ENCODE data around the gene DPM3. TPM values are rescaled to one million over a fixed set of nuclear protein-coding genes. Genes with fewer than 3 reads are reported as not detected.

DPM3 gene
- polyA plus RNA-seq, 1 of the 3 experiments (the other 2 are of a cell fraction): 317 TPM

DNA sequence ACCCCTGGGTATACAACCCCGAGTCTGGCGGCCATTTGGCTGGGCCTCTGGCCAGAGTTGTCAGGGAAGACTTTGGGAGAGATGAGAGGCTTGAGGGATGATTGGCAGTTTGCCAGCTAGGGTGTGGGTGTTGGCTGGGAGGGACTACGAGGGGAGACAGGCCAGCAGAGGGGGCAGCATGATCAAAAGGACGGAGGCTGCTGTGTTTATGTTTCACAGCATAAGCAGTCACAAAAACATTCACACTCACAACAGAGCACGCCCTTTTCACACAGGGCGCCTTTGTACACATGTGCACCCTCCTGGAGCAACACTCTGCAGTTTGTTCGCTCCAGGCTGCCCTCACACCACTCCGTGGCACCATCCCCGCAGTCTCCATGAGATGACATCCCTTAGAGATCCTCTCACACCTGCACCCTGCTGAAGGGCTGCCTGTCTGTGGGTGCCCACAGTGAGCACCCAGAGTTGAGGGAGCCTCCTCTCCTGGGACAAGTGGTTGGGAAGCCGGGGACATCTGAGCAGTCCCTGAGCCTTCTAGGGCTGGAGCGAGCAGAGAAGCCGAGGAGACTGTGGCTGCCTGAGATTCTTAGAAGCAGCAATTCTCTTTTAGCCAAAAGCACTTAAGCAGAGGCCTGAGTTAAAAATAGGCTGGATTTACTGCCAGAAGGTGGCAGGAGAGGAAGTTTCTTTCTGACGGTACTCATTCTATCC lies 46.3 kb downstream of the DPM3 start:
- Histone ChIP-seq H3K9me3 (no peaks in the 10 kb centered on the region), H4K20me1 (ENCODE audit: insufficient read depth) (no peaks in the 10 kb centered on the region), H3K27me3 (ENCODE audit: insufficient read depth) (no peaks in the 10 kb centered on the region), H3K9ac (no peak overlapping the region), H3F3A (replicated peaks; ENCODE audit: insufficient read depth) (peaks cover 18% of the 10 kb centered on the region), H3K4me2 (no peak overlapping the region), H2AFZ (ENCODE audit: low read depth) (0 out of 2 replicates have a peak overlapping the region, but pooled peaks have one; percentile 31), H3K4me1 (ENCODE audit: control insufficient read depth in 1 of 2, insufficient read depth in 2 of 2, low read depth in 1 of 2, low read length in 1 of 2) (peaks cover 0 to 24% of the 10 kb centered on the region in 2 experiments; a peak in 1 of 4 replicates), H3K27ac (ENCODE audit: low read depth in 2 of 2, low read length in 1 of 2) (peak overlapping the region in 1 of 2 experiments; percentile 30; a peak in 1 of 4 replicates), H3K9me2 (no peaks in the 10 kb centered on the region), H3K79me2 (ENCODE audit: insufficient read depth) (no peaks in the 10 kb centered on the region), H3K4me3 (ENCODE audit: low read depth in 2 of 2, low read length in 1 of 2) (no peak overlapping the region), H3K36me3 (replicated peaks in 1 of 2; ENCODE audit: control insufficient read depth in 1 of 2, insufficient read depth in 2 of 2, low read length in 1 of 2) (no peaks in the 10 kb centered on the region)
- TF ChIP-seq CHD2 (IDR thresholded peaks at IDR 0.05; ENCODE audit: low read length, partially characterized antibody): no peak
- 0 out of 2 replicates have a peak, but pooled peaks have one; percentile 27 for TF ChIP-seq MXI1 (IDR thresholded peaks at IDR 0.05; ENCODE audit: low read depth, low read length)
- no peak for TF ChIP-seq TEAD4 (IDR thresholded peaks at IDR 0.05; ENCODE audit: borderline replicate concordance, insufficient read depth)
- TF ChIP-seq CTCF (IDR thresholded peaks at IDR 0.05): peak; percentile 57
- TF ChIP-seq NFIC (IDR thresholded peaks at IDR 0.05; ENCODE audit: borderline replicate concordance): peak; percentile 50
- no peak for TF ChIP-seq POLR2AphosphoS5 (IDR thresholded peaks at IDR 0.05; ENCODE audit: low read depth, low read length)
- peak; percentile 68 for TF ChIP-seq SMC3 (IDR thresholded peaks at IDR 0.05; ENCODE audit: low read depth, low read length)
- TF ChIP-seq RAD21 (IDR thresholded peaks at IDR 0.05; ENCODE audit: low read length): peak; percentile 62
- no peak for TF ChIP-seq NRF1 (IDR thresholded peaks at IDR 0.05; ENCODE audit: low read depth, low read length)
- peak; percentile 77 for DNase-seq
- 46% methylated on average over 12 of the region's 13 CpGs for WGBS (ENCODE audit: low lambda C conversion rate)
- ChIA-PET CTCF (interaction anchor here (0.7 to 13.1 kb wide), 7 partner anchors 14 to 75 kb away, joined by 3 to 496 read pairs (median 3); partner anchors contain the start of genes KRTCAP2 and TRIM46), POLR2A (no interaction called here)

- WGBS (ENCODE audit: low lambda C conversion rate): 83% methylated on average over 12 of the region's 12 CpGs
- no peaks in the 10 kb centered on the region for H3K9me3 ChIP-seq
- TF ChIP-seq MXI1 (IDR thresholded peaks at IDR 0.05; ENCODE audit: low read depth, low read length) (no peak), RFX5 (IDR thresholded peaks at IDR 0.05; ENCODE audit: low read length) (no peak), CHD2 (IDR thresholded peaks at IDR 0.05; ENCODE audit: low read length, partially characterized antibody) (no peak), REST (IDR thresholded peaks at IDR 0.05; ENCODE audit: low read depth, low read length) (no peak), SMC3 (IDR thresholded peaks at IDR 0.05; ENCODE audit: low read depth, low read length) (no peak), TAF1 (IDR thresholded peaks at IDR 0.05; ENCODE audit: borderline replicate concordance, low read depth, low read length) (no peak)
- H3K79me2 ChIP-seq (ENCODE audit: insufficient read depth): no peaks in the 10 kb centered on the region
- H3K36me3 ChIP-seq (replicated peaks in 1 of 2; ENCODE audit: control insufficient read depth in 1 of 2, insufficient read depth in 2 of 2, low read length in 1 of 2): no peaks in the 10 kb centered on the region
- ChIA-PET CTCF (interaction anchor here (1.4 to 13.1 kb wide), 12 partner anchors 11 to 77 kb away, joined by 5 to 496 read pairs (median 15); partner anchors contain the start of genes ADAM15, DPM3, EFNA1 and EFNA4), POLR2A (no interaction called here)
- H3K9me2 ChIP-seq: no peaks in the 10 kb centered on the region
- H3K4me1 ChIP-seq (ENCODE audit: control insufficient read depth in 1 of 2, insufficient read depth in 2 of 2, low read depth in 1 of 2, low read length in 1 of 2): peaks cover 0 to 24% of the 10 kb centered on the region in 2 experiments; a peak in 1 of 4 replicates
- no peak overlapping the region for H3K4me2 ChIP-seq
- H3K9ac ChIP-seq: no peak overlapping the region
- H3K27ac ChIP-seq (ENCODE audit: low read depth in 2 of 2, low read length in 1 of 2): no peak overlapping the region
- no peak overlapping the region for H2AFZ ChIP-seq (ENCODE audit: low read depth)
- peaks cover 18% of the 10 kb centered on the region for H3F3A ChIP-seq (replicated peaks; ENCODE audit: insufficient read depth)
- DNase-seq: no peak
- H3K27me3 ChIP-seq (ENCODE audit: insufficient read depth): no peaks in the 10 kb centered on the region
- H4K20me1 ChIP-seq (ENCODE audit: insufficient read depth): no peaks in the 10 kb centered on the region
- H3K4me3 ChIP-seq (ENCODE audit: low read depth in 2 of 2, low read length in 1 of 2): no peak overlapping the region
Observed at GRCh38 chr1:155092641-155093040, 47.7 kb downstream of the DPM3 start.

Data from SK-N-SH (cell line).